ENCODE data around the gene CTCF. TPM values are rescaled to one million over a fixed set of nuclear protein-coding genes. Genes with fewer than 3 reads are reported as not detected.

Gene CTCF
- total RNA-seq, 1 experiment from 2014 or later = 30.3 TPM

DNA sequence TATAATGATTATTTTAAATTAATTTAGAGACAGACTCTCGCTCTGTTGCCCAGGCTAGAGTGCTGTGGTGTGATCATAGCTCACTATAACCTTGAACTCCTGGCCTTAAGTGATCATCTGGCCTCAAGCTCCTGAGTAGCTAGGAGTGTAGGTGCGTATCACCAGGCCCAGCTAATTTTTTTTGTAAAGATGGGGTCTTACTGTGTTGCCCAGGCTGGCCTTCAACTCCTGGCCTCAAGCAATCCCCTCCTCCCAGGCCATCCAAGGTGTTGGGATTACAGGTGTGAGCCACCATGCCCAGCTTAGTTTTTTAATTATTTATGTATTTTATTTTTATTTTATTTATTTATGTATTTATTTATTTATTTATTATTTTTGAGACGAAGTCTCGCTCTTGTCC is 17.9 kb downstream of the CTCF start:
- Histone ChIP-seq H2AFZ (ENCODE audit: low read length) (no peak overlapping the region), H3K9me2 (replicated peaks; ENCODE audit: low read length) (no peaks in the 10 kb centered on the region), H3K4me2 (ENCODE audit: low read length) (no peak overlapping the region), H3K4me1 (ENCODE audit: insufficient read depth, low read length) (no peaks in the 10 kb centered on the region), H3K9ac (ENCODE audit: low read length) (no peak overlapping the region), H3K79me2 (ENCODE audit: low read length) (peaks cover 75% of the 10 kb centered on the region), H4K20me1 (ENCODE audit: low read length) (no peaks in the 10 kb centered on the region), H3K9me3 (ENCODE audit: low read length) (no peaks in the 10 kb centered on the region), H3K4me3 (ENCODE audit: low read length) (no peak overlapping the region), H3K27ac (ENCODE audit: low read length) (no peak overlapping the region), H3F3A (ENCODE audit: low read length, unreplicated experiment) (no peaks in the 10 kb centered on the region), H3K27me3 (ENCODE audit: low read length) (no peaks in the 10 kb centered on the region), H3K36me3 (ENCODE audit: low read depth, low read length) (no peaks in the 10 kb centered on the region; the same call in 1 of the 2 replicates)
- POLR2A ChIA-PET (ENCODE audit: unreplicated experiment) = no interaction called here
- ATAC-seq = no peak
- CTCF ChIA-PET = no interaction called here
- BruUV-seq (replicated peaks) = no TSS peak
- intact Hi-C loops (cut with micrococcal nuclease) = no loop called here
- no peak for DNase-seq
- TF ChIP-seq EZH2 (IDR thresholded peaks at IDR 0.05; ENCODE audit: low read length, unreplicated experiment) (no peak), EZH2phosphoT487 (IDR thresholded peaks at IDR 0.05; ENCODE audit: borderline replicate concordance, low read length) (no peak)
- TF ChIP-seq, protein P1, sequence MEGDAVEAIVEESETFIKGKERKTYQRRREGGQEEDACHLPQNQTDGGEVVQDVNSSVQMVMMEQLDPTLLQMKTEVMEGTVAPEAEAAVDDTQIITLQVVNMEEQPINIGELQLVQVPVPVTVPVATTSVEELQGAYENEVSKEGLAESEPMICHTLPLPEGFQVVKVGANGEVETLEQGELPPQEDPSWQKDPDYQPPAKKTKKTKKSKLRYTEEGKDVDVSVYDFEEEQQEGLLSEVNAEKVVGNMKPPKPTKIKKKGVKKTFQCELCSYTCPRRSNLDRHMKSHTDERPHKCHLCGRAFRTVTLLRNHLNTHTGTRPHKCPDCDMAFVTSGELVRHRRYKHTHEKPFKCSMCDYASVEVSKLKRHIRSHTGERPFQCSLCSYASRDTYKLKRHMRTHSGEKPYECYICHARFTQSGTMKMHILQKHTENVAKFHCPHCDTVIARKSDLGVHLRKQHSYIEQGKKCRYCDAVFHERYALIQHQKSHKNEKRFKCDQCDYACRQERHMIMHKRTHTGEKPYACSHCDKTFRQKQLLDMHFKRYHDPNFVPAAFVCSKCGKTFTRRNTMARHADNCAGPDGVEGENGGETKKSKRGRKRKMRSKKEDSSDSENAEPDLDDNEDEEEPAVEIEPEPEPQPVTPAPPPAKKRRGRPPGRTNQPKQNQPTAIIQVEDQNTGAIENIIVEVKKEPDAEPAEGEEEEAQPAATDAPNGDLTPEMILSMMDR (conservative IDR thresholded peaks at IDR 0.05; ENCODE audit: low read depth, low read length) = no peak

DNA sequence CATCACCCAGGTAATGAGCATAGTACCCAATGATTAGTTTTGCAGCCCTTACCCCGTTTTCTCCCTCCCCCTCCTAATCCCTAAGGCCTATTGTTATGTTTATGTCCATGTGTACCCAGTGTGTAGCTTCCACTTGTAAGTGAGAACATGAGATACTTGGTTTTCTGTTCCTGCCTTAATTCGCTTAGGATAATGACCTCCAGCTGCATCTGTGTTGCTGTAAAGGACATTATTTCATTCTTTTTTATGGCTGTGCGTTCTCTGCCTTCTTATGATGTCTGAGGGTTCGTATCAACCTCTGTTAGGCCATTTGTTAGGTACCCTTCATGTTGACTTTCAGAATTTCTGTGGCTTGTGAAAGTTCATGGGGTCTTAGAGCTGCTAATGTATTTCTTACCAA is 31.0 kb downstream of the CTCF start:
- no peaks in the 10 kb centered on the region for H3K27me3 ChIP-seq (ENCODE audit: low read length)
- H3F3A ChIP-seq (ENCODE audit: low read length, unreplicated experiment) = no peaks in the 10 kb centered on the region
- H3K9me2 ChIP-seq (replicated peaks; ENCODE audit: low read length) = no peaks in the 10 kb centered on the region
- no peak overlapping the region for H3K27ac ChIP-seq (ENCODE audit: low read length)
- H3K4me3 ChIP-seq (ENCODE audit: low read length) = no peak overlapping the region
- peaks cover 69% of the 10 kb centered on the region for H3K79me2 ChIP-seq (ENCODE audit: low read length)
- peaks cover 11% of the 10 kb centered on the region for H3K4me1 ChIP-seq (ENCODE audit: insufficient read depth, low read length)
- TF ChIP-seq EZH2 (IDR thresholded peaks at IDR 0.05; ENCODE audit: low read length, unreplicated experiment) = no peak
- no peak for TF ChIP-seq EZH2phosphoT487 (IDR thresholded peaks at IDR 0.05; ENCODE audit: borderline replicate concordance, low read length)
- ChIA-PET POLR2A (ENCODE audit: unreplicated experiment) (no interaction called here), CTCF (no interaction called here)
- H2AFZ ChIP-seq (ENCODE audit: low read length) = no peak overlapping the region
- no TSS peak for BruUV-seq (replicated peaks)
- intact Hi-C loops (cut with micrococcal nuclease) = no loop called here
- H3K36me3 ChIP-seq (ENCODE audit: low read depth, low read length) = 0 out of 2 replicates have a peak, but pooled peaks cover 5% of the 10 kb centered on the region
- H3K4me2 ChIP-seq (ENCODE audit: low read length) = no peak overlapping the region
- DNase-seq (no peak), ATAC-seq (no peak)
- H3K9me3 ChIP-seq (ENCODE audit: low read length) = no peaks in the 10 kb centered on the region
- 0 out of 2 replicates have a peak, but pooled peaks cover 9% of the 10 kb centered on the region for H4K20me1 ChIP-seq (ENCODE audit: low read length)
- H3K9ac ChIP-seq (ENCODE audit: low read length) = no peak overlapping the region

DNA sequence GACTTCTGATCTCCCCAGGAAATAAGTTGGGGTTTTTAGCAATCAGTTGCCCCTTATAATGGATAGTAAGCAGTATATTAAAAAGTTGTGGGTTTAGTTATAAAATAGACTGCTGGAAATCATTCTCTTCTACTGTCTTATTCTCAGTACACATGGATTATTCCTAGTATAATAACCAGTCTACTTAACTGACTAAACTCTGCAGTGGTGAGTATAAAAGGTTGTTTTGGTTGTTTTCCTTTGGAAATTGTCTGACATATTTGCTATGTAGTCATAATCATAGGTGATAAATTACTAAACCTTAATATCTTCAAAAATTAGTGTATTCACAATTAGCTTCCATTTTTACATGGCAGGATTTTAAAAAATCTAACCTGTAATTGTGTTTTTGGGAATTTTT is 31.4 kb downstream of the CTCF start:
- Histone ChIP-seq H3K79me2 (ENCODE audit: low read length) (peaks cover 72% of the 10 kb centered on the region), H3K9ac (ENCODE audit: low read length) (no peak overlapping the region), H3K9me2 (replicated peaks; ENCODE audit: low read length) (no peaks in the 10 kb centered on the region), H3K36me3 (ENCODE audit: low read depth, low read length) (0 out of 2 replicates have a peak, but pooled peaks cover 5% of the 10 kb centered on the region), H3K4me1 (ENCODE audit: insufficient read depth, low read length) (peaks cover 11% of the 10 kb centered on the region), H3K9me3 (ENCODE audit: low read length) (no peaks in the 10 kb centered on the region), H3K27me3 (ENCODE audit: low read length) (no peaks in the 10 kb centered on the region), H3K4me3 (ENCODE audit: low read length) (no peak overlapping the region), H2AFZ (ENCODE audit: low read length) (no peak overlapping the region), H3K4me2 (ENCODE audit: low read length) (no peak overlapping the region), H3K27ac (ENCODE audit: low read length) (no peak overlapping the region), H3F3A (ENCODE audit: low read length, unreplicated experiment) (no peaks in the 10 kb centered on the region), H4K20me1 (ENCODE audit: low read length) (0 out of 2 replicates have a peak, but pooled peaks cover 9% of the 10 kb centered on the region)
- POLR2A ChIA-PET (ENCODE audit: unreplicated experiment) = no interaction called here
- DNase-seq (no peak), ATAC-seq (no peak)
- BruUV-seq (replicated peaks) = no TSS peak
- CTCF ChIA-PET = no interaction called here
- TF ChIP-seq, protein P1 (conservative IDR thresholded peaks at IDR 0.05; ENCODE audit: low read depth, low read length) = no peak
- TF ChIP-seq EZH2phosphoT487 (IDR thresholded peaks at IDR 0.05; ENCODE audit: borderline replicate concordance, low read length) (no peak), EZH2 (IDR thresholded peaks at IDR 0.05; ENCODE audit: low read length, unreplicated experiment) (no peak)
- intact Hi-C loops (cut with micrococcal nuclease) = no loop called here
